ENCODE measurements around the gene EPHB3.

Gene EPHB3

DNA sequence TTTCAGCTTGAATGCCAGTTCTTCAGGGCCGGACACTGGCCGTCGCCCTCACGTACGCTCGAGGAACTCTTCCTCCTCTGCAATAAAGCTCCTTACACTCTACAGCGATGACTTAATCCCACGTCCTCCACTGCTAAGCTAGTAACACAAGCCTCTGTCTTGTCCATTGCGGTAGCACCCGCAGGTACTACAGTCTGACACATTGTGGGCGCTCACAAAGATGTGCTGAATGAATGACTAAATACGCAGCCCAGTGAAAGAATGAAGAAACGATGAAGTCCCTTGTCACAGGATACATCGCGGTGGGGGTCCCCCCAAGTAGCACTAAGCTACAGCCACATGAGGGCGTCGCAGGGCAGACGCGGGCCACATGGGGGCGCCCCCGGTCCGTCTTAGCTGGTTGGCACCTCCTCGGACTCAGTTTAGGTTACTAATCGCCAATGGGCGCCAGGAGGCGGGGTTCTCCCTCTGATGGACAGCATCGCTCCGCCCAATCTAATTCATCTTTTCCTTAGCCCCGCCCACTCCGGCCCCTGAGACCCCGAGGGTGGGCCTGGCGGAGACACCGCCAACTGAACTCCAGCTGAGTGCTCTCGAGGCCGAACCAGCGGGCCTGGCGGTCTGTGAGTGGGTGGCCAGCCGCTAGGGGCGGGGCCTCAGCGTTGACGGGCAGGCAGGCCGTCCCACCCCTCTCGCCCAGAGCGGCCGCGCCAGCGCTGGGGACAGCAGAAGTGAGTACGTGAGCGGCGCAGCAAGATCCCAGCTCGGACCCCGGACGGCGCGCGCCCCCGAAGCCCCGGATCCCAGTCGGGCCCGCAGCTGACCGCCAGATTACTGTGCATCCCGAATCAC is at the start of gene EPHB3:
EPHB3 (plus strand) TSS at position 725 of the 852 bp plus-strand sequence. CDS start 451 bp downstream, outside the sequence.
- peak; percentile 78 for DNase-seq

DNA sequence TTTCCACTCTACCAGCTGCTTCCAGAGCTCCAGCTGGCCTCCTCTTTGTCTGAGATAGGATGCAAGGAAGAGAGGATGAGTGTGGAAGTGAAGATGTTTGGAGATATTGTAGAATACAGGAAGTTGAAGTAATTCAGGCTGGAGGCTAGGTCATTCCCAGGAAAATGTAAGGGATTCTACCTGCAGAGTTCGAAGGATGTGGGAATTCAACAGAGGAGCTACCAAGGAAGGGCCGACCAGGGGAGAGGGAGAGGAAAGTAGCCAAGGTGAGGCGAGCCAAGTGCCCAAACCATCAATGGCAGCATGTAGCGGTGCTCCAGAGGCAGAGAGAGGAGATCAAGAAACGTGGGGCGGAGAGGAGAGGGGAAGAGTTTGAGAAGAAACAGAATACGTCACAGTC is 49.0 kb upstream of the EPHB3 start:
- DNase-seq, result no peak

DNA sequence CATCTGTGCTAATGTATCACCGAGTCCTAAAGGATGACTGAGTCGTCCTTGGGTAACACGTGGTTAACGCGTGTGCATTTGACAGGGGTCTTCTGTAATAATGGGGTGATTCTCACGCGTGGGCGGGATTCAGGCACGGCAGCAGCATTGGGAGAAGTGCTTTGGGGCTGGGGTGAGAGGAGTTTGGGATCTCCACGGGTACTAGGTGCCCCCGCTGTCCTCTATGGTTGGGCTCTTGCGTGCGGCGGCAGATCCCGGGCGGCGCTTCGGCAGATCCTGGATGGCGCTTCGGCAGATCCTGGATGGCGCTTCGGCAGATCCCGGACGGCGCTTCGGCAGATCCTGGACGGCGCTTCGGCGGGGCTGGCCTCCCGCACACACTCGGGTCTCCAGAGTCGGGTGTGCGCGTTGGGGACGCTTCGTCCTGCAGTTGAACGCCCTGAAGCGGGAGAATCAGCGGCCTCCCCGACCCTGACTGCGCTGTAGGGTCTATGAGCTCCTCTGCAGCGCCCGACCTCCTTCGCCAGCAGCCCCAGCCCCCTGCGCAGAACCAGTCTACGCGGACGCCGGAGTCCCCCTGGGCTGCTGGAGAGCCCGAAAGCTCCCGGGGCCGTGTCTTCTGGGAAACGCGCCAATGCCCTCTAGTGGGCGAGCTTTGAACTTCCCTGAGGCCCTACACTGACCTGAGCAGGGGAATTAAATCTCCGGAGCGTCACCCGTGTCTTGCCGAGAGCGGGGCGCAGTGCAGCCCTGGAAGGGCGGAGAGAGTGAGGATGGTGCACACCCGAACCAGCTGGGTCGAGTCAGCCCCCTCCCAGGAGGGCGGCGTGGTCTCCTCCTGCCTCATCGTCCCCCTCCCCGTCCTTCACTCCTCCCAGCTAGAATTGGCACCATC is 48.1 kb upstream of the EPHB3 start:
- DNase-seq, result peak; percentile 70

- no peak for DNase-seq
Measured at GRCh38 chr3:184514171-184514490, 47.5 kb upstream of the EPHB3 start.

DNA sequence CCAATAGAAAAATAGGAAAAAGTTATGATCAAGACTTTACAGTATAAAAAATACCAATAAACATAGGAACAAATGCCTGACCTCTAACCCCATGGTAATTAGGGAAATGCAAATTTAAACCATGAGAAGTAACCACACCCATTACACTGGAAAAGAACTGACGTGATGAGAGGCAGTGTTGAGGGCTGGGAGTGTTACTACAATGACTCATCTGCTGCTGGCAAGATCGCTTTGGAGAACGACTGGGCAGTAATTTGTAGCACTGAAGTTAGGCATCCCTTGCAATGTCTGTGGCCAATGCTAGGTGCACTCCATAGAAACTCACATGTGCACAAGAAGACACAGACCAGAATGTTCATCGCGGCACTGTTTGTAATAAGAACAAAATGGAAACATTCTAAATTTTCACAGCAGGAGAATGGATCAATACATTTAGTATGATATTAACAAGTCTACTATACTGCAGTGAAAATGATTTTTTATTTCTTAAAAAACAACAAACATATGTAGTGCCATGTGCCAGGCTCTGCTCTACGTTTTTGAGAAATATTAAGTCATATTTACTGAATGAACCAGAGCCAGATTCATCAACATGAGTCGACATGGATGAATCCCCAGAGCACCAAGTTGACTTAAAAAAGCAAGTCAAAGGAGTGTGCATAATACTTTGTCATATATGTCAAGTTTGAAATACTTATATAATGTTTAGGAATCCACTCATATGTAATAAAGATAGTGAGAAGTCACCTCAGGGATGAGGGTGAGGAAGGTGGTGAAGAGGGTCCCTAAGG is 37.6 kb upstream of the EPHB3 start:
- no peak for DNase-seq

- no peak for DNase-seq
Measured at GRCh38 chr3:184524981-184525336, 36.6 kb upstream of the EPHB3 start.

DNA sequence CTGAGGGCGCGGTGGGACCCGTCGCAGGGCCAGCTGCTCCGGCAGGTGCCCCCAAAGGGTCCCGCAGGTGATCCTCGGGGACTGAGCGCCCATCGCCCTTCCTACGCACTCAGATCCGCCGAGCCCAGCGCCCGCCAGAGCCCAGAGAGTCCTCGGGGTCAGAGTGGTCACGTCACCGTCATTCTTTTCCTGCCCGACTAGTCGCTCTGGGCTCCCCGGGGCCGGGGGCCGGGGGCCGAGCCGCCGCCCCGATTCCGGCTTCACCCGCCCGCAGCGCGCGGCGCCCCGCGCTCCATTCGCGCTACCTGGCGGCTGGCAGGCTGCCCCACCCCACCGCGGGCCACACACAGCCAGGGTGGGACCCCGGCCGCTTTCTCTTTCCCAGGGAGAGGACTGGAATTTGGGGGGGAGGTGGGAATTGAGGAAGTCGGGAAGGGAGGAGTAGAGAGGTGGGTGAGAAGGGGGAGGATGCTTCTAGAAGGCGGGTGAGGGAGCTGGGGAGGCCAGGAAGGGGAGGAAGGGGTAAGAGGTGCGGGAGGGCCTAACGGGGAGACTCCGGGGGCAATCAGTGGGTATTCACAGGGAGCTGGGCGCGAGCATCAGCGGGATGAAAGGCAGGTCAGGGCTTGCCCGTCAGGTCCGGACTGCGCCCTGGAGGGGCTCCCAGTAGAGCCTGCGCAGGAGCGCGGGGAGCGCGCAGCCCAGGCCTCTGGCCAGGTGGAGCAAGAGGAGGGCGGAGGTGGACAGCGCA is 36.1 kb upstream of the EPHB3 start:
- DNase-seq, result no peak

DNA sequence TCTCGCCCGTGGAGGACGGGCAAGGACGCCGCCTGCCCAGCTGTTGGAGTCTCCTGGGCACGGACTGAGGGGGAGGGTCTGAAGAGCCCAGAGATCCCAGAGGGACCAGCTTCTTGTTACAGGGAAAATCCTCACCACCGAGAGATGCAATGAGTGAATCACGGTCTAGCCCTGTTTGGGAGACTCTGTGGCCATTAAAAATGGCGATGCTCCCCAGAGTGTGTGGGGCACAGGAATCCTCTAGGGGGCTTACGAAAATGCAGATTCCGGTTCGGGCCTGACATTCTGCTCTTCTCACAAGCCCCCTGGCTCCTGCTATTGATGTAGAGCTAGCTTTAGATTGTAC is 35.5 kb upstream of the EPHB3 start:
- DNase-seq, result no peak

GRCh38 chr3:184531626-184532280 is 29.8 kb upstream of the EPHB3 start:
- DNase-seq, result no peak

DNA sequence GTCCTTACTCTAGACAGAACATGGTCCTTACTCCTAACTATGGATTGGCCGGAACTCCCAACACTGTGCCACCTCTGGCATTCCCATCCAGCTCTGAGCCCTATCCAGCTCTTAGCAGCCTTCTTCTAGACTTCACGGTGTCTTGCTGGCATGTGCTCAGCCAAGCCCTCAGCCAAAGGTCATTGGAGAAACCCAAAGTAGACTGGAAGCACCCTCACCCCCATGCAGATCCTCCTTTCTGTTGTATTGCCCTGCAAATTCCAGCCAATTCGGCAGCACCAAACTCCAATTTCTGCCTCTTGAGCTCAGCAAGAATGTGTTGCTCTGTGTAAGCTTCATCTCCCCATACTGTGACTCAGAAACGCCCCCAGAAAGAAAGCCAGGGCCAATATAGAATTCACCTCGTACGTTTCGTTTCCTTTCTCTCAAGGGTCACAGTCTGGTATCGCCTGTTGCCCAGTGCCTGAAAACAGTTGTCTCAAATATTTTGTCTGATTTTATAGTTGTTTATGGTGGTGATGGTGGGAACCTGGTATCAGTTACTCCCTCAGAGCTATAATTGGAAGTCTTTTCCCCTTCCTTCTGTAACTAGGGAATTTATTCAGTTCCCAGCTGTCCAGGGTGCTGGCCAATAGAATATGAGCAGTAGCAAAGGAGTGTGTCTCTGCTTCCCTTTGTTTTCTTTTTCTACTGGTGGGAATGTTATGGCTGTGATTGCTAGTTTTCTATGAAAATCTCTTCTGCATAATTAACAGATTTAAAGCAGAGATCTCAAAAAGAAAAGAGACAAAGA is 28.4 kb upstream of the EPHB3 start:
- DNase-seq, result no peak

GRCh38 chr3:184537885-184538665 is 23.5 kb upstream of the EPHB3 start:
- no peak for DNase-seq

DNA sequence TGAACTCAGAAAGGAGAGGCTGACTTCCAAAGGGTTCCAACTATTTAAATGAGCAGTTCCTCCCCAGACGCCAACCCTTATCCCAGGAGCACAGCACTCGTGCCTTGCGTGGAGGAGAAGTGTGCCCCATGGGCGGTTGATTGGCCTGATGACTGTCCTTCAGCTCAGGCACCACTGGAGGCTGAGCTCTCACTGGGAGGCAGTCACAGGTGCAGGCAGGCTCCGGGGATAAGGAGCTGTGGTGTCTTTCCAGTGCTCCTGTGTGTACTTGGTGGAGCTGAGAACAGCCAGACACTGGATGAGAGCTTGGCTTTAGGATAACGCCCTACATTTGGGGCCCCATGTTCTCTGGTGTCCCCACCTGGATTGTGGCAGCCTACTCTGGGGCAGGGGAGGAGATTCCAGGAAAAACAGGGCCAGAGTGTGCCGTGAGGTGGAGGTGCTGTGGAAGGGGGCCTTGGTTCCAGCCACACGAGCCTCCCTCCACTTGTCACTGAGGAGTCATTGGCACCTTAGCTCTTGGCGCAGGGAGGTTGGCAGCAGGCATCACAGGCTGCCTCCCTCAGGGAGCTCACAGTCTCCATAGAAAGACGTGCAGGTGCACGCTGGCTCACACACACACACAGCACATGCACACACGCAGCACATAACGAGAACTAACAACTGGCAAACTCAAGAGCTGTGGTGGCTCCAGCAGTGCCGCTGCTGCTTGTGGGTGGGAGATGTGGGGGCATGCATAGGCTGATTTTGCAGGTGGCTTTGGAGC is 22.7 kb upstream of the EPHB3 start:
- DNase-seq, result no peak

- DNase-seq, result no peak
Measured at GRCh38 chr3:184539801-184540435, 21.7 kb upstream of the EPHB3 start.

DNA sequence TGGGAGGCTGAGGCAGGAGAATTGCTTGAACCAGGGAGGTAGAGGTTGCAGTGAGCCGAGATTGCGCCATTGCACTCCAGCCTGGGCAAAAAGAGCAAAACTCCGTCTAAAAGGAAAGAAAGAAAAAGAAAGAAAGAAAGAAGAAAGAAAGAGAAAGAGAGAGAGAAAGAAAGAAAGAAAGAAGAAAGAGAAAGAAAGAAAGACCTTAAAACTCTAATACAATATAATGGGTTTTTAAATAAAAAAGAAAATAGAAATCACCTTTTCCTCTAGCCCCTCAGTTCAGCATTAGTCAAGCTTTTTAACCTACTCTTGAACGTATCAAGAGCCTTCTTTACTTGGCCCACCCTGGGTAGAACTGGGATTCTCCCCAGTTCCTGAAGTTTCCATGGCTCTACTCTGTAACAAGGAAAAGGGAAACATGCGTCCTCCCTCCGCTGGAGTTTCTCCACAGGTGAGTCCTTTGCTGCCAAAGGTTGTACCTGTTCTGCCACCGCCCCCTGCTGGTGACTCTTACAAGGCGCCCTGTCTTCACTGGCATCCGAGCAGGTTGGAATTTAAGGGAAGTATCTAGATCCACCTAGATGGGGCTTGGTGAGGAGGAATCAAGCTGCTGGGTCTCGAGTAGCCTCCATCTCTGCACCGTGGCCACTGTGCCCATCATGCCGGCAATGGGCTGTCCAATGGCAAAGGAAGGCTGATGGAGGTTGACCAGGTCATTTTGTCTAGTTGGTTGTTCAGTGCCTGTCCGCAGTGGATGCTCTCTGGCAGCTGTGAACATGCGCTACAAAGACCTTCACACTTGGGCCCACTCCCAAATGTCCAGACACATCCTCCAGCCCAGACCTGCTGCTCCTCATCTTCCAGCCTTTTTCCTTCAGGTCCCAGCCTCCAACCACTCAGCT is 20.6 kb upstream of the EPHB3 start:
- peak; percentile 61 for DNase-seq

DNA sequence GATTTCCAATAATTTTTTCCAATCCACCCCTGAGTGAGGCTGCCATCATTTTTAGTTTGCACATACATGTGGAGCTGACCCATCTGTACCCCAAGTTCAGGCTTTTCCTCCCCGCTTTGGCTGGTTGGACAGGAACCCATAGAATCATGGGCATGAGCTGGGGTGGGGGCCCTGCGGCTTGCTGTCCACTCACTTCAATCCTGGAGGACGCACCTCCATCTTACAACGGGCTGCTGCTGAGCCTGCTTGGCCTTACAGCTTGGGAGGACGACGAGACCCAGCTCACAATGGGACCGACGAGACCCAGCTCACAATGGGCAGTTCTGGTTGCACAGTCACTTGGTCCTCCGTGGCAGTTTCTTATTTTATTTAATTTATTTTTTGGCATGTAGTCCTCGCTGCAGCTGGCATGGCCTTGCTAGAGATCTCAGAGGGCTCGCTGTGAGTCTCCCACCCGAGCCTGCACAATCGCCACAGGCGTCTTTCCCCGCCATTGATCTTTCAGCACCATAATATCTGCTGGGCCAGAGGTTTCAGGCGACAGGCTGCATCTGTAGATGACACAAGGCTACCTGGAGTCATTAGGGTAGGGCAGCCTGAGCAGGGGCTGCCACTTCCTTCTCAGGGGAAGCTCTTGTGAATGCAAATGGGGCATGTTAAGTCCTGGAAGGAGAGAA is 19.6 kb upstream of the EPHB3 start:
- no peak for DNase-seq

DNA sequence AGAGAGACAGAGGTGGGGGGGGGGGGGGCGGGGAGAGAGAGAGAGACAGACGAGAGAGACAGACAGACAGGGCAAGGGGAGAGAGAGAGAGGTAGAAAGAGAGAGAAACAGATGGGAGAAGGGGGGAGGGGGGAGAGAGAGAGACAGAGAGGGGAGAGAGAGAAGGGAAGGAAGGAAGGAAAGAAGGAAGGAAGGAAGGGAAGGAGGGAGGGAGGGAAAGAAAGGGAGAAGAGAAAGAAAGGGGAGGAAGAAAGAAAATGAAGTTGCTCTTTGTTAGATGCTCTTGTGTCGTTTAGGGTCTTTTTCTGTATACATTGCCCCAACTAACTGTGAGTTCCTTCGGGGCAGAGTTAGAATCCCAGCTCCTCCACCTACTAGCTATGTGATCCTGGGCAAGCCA is 19.0 kb upstream of the EPHB3 start:
- no peak for DNase-seq

GRCh38 chr3:184543256-184543655 is 18.3 kb upstream of the EPHB3 start:
- DNase-seq, result no peak
